Upper lobe of left lung (tissue), 4 donors: ENCODE measurements around the gene MCUB.

Experiments
- CTCF ChIP-seq, 6 experiments: fragments of 450-650 bp in 4 of 6; fragments of 200-600 bp in 2 of 6; sonication (generic) in 2 of 6; IDR thresholded peaks; one replicate each; pipeline ENCODE4 v1.5.1; 2016 to 2019; ENCODE audit warnings: antibody characterized with exemption in 6 of 6
- POLR2A ChIP-seq, 4 donors: fragments of 450-650 bp; IDR thresholded peaks; one replicate each; pipeline ENCODE4 v1.5.1; 2016 to 2017; ENCODE audit warnings: antibody characterized with exemption in 4 of 4, mild to moderate bottlenecking in 2 of 4

GRCh38 chr4:109665783-109666485, 105.9 kb downstream of the MCUB start:
- TF ChIP-seq CTCF (IDR thresholded peaks at IDR 0.05) (no peak), POLR2A (IDR thresholded peaks at IDR 0.05) (no peak)
